OCI-LY1 (cell line): ENCODE data around the gene PKIG.

ENCODE experiments used
- H2AFZ ChIP-seq: fragments of 200-600 bp; sonication (generic), shearing (Covaris generic); 2 replicates; pipeline ENCODE4 v1.6.0; 2014; ENCODE audit warnings: antibody characterized with exemption, mild to moderate bottlenecking, low read length
- H3F3A ChIP-seq: fragments of 200-600 bp; sonication (generic), shearing (Covaris generic); 2 replicates; pipeline ENCODE4 v1.6.0; 2014; ENCODE audit warnings: mild to moderate bottlenecking, antibody characterized with exemption, low read length, moderate library complexity; ENCODE audit not compliant: insufficient read depth
- H3K27ac ChIP-seq: fragments of 200-600 bp; sonication (generic); 2 replicates; pipeline ENCODE4 v1.5.1; 2014; ENCODE audit warnings: low read length, mixed run types, mild to moderate bottlenecking, low read depth; ENCODE audit not compliant: poor library complexity, severe bottlenecking
- H3K27me3 ChIP-seq: fragments of 200-600 bp; sonication (generic); 2 replicates; pipeline ENCODE4 v1.6.0; 2014; ENCODE audit warnings: antibody characterized with exemption, mild to moderate bottlenecking, low read length, moderate library complexity; ENCODE audit not compliant: insufficient read depth
- H3K36me3 ChIP-seq: fragments of 200-600 bp; sonication (generic); 2 replicates; pipeline ENCODE4 v1.6.1; 2014; ENCODE audit warnings: mild to moderate bottlenecking, antibody characterized with exemption, low read length, moderate library complexity, mixed read lengths; ENCODE audit not compliant: insufficient read depth
- H3K4me1 ChIP-seq: fragments of 200-600 bp; sonication (generic); 2 replicates; pipeline ENCODE4 v1.5.1; 2014; ENCODE audit warnings: mild to moderate bottlenecking, low read length, moderate library complexity; ENCODE audit not compliant: insufficient read depth, severe bottlenecking
- H3K4me2 ChIP-seq: fragments of 200-600 bp; sonication (generic), shearing (Covaris generic); 2 replicates; pipeline ENCODE4 v1.6.1; 2014; ENCODE audit warnings: low read length
- H3K4me3 ChIP-seq: fragments of 200-600 bp; sonication (generic); 2 replicates; pipeline ENCODE4 v1.5.1; 2014; ENCODE audit warnings: low read length, low read depth, mild to moderate bottlenecking, mixed read lengths; ENCODE audit not compliant: poor library complexity, severe bottlenecking
- H3K79me2 ChIP-seq: fragments of 200-600 bp; shearing (Covaris generic); 2 replicates; pipeline ENCODE4 v1.6.1; 2016; ENCODE audit warnings: mixed run types, low read length, mixed read lengths; ENCODE audit not compliant: insufficient read depth
- H3K9ac ChIP-seq: fragments of 200-600 bp; sonication (generic), shearing (Covaris generic); 2 replicates; pipeline ENCODE4 v1.6.1; 2014; ENCODE audit warnings: mild to moderate bottlenecking, low read length, mixed read lengths
- H3K9me2 ChIP-seq: fragments of 200-600 bp; sonication (generic), shearing (Covaris generic); 2 replicates; pipeline ENCODE4 v1.6.1; 2014; ENCODE audit warnings: low read depth, mild to moderate bottlenecking, low read length, mixed read lengths
- H3K9me3 ChIP-seq: fragments of 200-600 bp; shearing (Covaris generic); 2 replicates; pipeline ENCODE4 v1.6.1; 2014; ENCODE audit warnings: low read length, mixed read lengths
- H4K20me1 ChIP-seq: fragments of 200-600 bp; sonication (generic), shearing (Covaris generic); 2 replicates; pipeline ENCODE4 v1.6.0; 2016; ENCODE audit warnings: mild to moderate bottlenecking, low read length; ENCODE audit not compliant: insufficient read depth
- EZH2 ChIP-seq: fragments of 200-600 bp; sonication (generic), shearing (Covaris generic); IDR thresholded peaks from 2 replicates; pipeline ENCODE4 v1.8.0; 2017; ENCODE audit warnings: borderline replicate concordance, mixed run types, mild to moderate bottlenecking, antibody characterized with exemption, low read length, moderate library complexity, mixed read lengths
- TF ChIP-seq, protein P1 (sequence below): fragments of 200-600 bp; sonication (generic), shearing (Covaris generic); IDR thresholded peaks from 2 replicates; pipeline ENCODE4 v1.5.1; 2017; ENCODE audit warnings: mild to moderate bottlenecking, antibody characterized with exemption, low read length, moderate library complexity, mixed read lengths

Gene PKIG

DNA sequence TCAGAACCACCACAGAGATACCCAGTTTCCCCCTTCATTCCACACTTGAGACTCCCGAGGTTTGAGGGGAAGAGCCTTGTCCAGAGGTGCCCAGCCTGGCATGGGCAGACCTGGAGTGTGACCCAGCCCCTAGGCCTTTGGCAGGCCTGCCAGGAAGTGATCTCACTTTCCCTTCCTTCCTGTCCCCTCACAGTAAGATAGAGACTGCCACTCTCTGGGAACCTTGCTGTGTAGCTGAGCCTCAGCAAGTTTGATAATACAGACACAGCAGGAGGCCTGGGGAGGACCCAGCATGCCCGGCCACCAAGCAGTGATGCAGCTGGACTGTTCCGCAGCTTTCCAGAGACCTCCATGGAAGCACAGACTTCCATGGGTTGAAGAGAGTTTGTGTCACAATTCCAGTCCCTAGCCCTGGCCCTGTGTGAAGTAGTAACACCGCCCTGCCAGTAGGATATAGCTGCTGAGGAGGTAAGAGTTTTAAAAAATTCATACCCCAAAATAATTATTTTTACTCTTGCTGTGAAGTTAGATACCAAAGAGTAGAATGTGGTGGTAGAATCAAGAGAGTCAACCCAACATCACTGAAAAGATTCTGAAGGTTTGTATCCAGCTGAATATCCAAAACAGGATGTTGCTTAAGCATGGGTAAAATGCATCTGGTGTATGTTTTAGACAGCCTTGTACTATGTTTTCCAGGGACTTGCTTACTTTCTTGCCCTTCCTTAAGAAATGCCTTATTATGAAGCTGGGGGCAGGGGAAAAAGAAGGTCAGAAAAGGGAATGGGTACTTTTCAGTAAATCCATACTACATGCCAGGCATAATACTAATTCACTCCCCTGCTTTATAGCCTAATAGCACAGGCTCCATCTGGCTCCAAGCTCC, 16.3 kb downstream of the PKIG start:
- H3K36me3 ChIP-seq: no peaks in the 10 kb centered on the region
- no peak for TF ChIP-seq EZH2
- H3K9ac ChIP-seq: peak overlapping the region; percentile 61
- peak overlapping the region; percentile 66 for H3K4me2 ChIP-seq
- peak overlapping the region; percentile 55 for H3K4me3 ChIP-seq
- peaks cover 93% of the 10 kb centered on the region for H3K4me1 ChIP-seq
- no peak overlapping the region for H2AFZ ChIP-seq
- H3K27ac ChIP-seq: peak overlapping the region; percentile 59
- no peaks in the 10 kb centered on the region for H3K79me2 ChIP-seq
- no peaks in the 10 kb centered on the region for H4K20me1 ChIP-seq
- no peaks in the 10 kb centered on the region for H3K27me3 ChIP-seq
- no peaks in the 10 kb centered on the region for H3F3A ChIP-seq
- no peaks in the 10 kb centered on the region for H3K9me2 ChIP-seq
- H3K9me3 ChIP-seq: no peaks in the 10 kb centered on the region

DNA sequence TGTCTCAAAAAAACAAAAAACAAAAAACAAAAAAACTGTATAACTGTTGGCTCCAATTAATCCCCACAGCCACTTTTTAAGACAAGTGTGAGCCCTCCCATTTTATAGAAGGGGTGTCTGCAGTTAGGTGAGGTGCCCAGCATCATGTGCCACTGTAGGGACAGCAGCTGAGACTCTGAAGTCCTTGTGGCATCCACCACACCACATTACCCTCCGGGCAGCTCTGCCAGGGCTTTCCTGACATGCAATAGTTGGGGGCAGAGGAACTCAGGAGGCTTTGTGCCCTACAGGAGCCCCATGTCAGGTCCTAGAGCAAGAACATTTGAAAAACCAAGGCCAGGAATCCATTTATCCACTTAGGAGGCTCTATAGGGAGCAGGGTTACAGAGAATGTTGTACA, 17.3 kb downstream of the PKIG start:
- peaks cover 88% of the 10 kb centered on the region for H3K4me1 ChIP-seq
- H3K9me3 ChIP-seq: no peaks in the 10 kb centered on the region

DNA sequence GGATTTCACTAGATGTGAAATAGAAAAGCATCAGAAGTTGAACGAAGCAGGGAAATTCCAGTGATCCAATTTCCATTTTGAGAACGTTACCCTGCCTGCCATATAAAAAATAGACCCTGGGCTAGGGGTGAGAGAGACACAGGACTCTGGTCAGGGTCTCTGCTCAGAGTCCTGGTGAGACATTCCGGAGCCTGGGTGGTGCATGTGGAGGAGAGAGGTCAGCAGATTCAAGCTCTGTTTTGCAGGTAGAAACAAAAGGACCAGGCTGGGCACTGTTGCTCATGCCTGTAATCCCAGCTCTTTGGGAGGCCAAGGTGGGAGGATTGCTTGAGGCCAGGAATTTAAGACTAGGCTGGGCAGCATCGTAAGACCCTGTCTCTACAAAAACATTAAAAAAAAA, 17.9 kb downstream of the PKIG start:
- Histone ChIP-seq H3K4me2 (peak overlapping the region; percentile 66), H2AFZ (no peak overlapping the region), H4K20me1 (no peaks in the 10 kb centered on the region), H3K27ac (peak overlapping the region; percentile 73), H3K36me3 (no peaks in the 10 kb centered on the region), H3F3A (no peaks in the 10 kb centered on the region), H3K79me2 (no peaks in the 10 kb centered on the region), H3K27me3 (no peaks in the 10 kb centered on the region), H3K9me3 (no peaks in the 10 kb centered on the region), H3K9me2 (no peaks in the 10 kb centered on the region), H3K9ac (peak overlapping the region; percentile 48; the same call in 1 of the 2 replicates), H3K4me1 (peaks cover 84% of the 10 kb centered on the region), H3K4me3 (peak overlapping the region; percentile 55)
- TF ChIP-seq, protein P1, sequence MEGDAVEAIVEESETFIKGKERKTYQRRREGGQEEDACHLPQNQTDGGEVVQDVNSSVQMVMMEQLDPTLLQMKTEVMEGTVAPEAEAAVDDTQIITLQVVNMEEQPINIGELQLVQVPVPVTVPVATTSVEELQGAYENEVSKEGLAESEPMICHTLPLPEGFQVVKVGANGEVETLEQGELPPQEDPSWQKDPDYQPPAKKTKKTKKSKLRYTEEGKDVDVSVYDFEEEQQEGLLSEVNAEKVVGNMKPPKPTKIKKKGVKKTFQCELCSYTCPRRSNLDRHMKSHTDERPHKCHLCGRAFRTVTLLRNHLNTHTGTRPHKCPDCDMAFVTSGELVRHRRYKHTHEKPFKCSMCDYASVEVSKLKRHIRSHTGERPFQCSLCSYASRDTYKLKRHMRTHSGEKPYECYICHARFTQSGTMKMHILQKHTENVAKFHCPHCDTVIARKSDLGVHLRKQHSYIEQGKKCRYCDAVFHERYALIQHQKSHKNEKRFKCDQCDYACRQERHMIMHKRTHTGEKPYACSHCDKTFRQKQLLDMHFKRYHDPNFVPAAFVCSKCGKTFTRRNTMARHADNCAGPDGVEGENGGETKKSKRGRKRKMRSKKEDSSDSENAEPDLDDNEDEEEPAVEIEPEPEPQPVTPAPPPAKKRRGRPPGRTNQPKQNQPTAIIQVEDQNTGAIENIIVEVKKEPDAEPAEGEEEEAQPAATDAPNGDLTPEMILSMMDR: no peak
- no peak for TF ChIP-seq EZH2

More for the DNA sequence above, 17.3 kb downstream of the PKIG start:
- no peaks in the 10 kb centered on the region for H3K79me2 ChIP-seq
- TF ChIP-seq, protein P1: no peak
- TF ChIP-seq EZH2: no peak
- no peaks in the 10 kb centered on the region for H3K9me2 ChIP-seq
- no peak overlapping the region for H2AFZ ChIP-seq
- peak overlapping the region; percentile 55 for H3K4me3 ChIP-seq
- no peaks in the 10 kb centered on the region for H3K36me3 ChIP-seq
- peak overlapping the region; percentile 73 for H3K27ac ChIP-seq
- H3K9ac ChIP-seq: peak overlapping the region; percentile 48; the same call in 1 of the 2 replicates
- no peaks in the 10 kb centered on the region for H3F3A ChIP-seq
- H3K27me3 ChIP-seq: no peaks in the 10 kb centered on the region
- no peaks in the 10 kb centered on the region for H4K20me1 ChIP-seq
- peak overlapping the region; percentile 66; the same call in 1 of the 2 replicates for H3K4me2 ChIP-seq
